Retinal pigment epithelial cell (primary cell): Measurements from ENCODE around the gene JAG2.

ENCODE experiments used
- DNase-seq: peaks from one replicate; pipeline ENCODE4 v3.0.0-alpha.2; 2010; ENCODE audit warnings: low read depth
- H3K4me3 ChIP-seq: 2 replicates; pipeline ENCODE4 v1.5.1; 2011; ENCODE audit warnings: mild to moderate bottlenecking, low read length, control low read depth, moderate library complexity
- CTCF ChIP-seq: conservative IDR thresholded peaks from 2 replicates; pipeline ENCODE4 v1.5.1; 2011; ENCODE audit warnings: low read depth, low read length, control low read depth, inconsistent platforms

JAG2 gene

DNA sequence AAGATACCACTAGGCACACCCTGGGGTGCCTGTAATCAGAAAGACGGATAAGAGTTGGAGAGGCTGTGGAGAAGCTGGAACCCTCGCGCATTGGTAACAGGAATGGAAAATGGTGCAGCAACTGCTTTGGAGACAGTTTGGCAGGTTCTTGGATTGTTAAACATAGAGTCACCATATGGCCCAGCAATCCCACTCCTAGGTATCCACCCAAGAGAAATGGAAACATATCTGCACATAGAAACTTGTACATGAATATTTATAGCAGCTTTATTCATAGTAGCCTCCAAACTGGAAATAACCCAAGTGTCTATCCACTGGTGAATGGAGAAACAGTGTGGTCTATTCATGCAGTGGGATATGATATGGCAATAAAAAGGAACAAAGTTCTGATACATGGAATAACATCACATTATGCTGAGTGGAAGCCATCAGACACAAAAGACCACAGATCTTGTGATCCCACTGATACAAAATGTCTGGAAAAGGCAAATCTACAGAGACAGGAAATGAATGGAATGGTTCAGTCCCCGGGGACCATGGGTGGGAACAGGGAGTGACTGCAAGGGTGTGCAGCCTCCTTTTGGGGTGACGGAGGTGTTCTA lies 45.4 kb downstream of the JAG2 start:
- no peak overlapping the region for H3K4me3 ChIP-seq
- DNase-seq, result no peak
- no peak for TF ChIP-seq CTCF

DNA sequence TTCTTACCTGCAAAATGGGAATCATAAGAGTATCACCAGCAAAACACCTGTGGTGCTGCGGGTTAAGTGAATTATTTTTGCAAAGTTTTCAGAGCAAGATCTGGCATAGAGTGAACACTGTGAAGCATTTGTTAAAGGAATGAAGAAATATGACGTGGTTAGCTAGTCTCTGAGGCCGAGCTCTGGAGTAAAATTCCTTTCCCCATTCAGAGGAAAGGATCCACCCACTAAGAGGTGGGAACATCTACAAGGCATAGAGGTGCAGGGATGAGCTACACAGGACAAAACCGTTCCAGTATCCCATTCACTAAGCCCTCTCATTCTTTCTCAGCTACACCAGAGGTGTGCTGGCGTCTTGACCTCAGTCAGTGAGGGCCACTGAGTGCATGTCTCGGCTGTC lies 48.5 kb downstream of the JAG2 start:
- TF ChIP-seq CTCF, result no peak
- DNase-seq, result no peak
- no peak overlapping the region for H3K4me3 ChIP-seq

GRCh38 chr14:105119408-105120025 lies 49.1 kb downstream of the JAG2 start:
- H3K4me3 ChIP-seq, result no peak overlapping the region
- TF ChIP-seq CTCF, result no peak
- DNase-seq, result no peak

DNA sequence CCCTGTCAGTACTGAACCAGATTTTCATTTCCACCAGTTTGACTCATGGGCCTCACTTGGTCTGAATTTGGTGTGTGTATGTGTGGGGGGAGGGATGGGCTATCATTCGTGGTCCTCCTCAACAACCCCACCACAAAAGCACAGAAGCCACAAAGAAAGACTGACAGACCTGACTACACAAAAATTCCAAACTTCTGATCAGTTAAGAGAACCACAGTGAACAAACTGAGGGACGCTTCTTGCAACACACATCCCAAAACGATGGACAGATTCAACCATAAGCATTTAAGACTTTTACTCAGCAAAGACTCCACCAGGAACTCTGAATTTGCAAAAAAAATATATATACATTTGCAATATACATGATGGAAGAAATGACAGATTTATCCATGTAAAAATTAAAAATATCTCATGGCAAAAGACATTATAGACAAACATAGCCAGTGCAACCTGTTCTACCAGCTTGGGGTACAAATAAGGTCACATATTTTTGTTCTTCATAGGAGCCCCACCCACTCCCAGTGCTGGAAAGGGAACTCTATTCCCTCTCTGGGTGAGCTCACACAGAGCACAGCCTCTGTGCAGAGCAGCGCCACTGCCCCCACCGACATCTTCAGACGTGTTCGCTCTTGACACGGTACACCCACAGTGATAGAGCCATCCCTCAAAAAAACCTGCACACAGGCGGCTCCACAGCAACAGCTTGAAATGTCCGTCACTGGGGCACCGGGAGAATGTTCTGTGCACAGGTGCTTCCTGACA lies 49.7 kb downstream of the JAG2 start:
- no peak for TF ChIP-seq CTCF
- no peak for DNase-seq
- no peak overlapping the region for H3K4me3 ChIP-seq

- no peak for TF ChIP-seq CTCF
- H3K4me3 ChIP-seq, result no peak overlapping the region
- no peak for DNase-seq
These were observed 50.7 kb downstream of the JAG2 start for GRCh38 chr14:105117710-105118385.

- no peak for TF ChIP-seq CTCF
- DNase-seq, result no peak
- H3K4me3 ChIP-seq, result no peak overlapping the region
These were observed 51.3 kb downstream of the JAG2 start for GRCh38 chr14:105117257-105117646.
